Measurements from ENCODE around the gene BPIFB3.

DNA sequence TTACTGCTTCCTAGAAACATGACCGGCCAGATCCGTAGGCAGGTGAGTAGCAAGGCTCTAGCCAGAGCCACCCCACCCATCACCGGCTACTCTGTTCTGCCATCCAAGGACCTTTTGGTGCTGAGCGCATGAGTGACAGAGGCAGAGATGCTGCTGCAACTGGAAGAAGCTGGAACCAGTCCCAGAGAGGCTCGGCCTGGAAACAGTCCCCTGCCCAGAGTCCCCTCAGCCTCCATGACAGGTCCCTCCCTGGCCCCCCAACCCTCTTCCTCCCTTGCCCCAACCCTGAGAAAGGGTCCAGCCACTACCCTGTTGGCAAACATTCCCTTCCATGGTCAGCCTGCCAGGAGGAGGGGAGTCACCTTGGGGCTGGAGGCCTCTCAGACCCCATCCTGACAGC is 57.6 kb downstream of the BPIFB3 start:
- TF ChIP-seq FOXM1 (CRISPR knock-in tag; IDR thresholded peaks at IDR 0.05): no peak
- TF ChIP-seq ZNF607 (CRISPR knock-in tag; IDR thresholded peaks at IDR 0.05; ENCODE audit: borderline replicate concordance): no peak
- TF ChIP-seq POLR2A (IDR thresholded peaks at IDR 0.05; ENCODE audit: insufficient read depth in 1 of 2, low read depth in 2 of 2, low read length in 2 of 2): no peak
- no peak for TF ChIP-seq ZKSCAN1 (IDR thresholded peaks at IDR 0.05; ENCODE audit: low read length)
- no peak for TF ChIP-seq ZKSCAN5 (CRISPR knock-in tag; IDR thresholded peaks at IDR 0.05)
- no peak for TF ChIP-seq POLR2AphosphoS2 (IDR thresholded peaks at IDR 0.05; ENCODE audit: low read depth, low read length)
- no peak for TF ChIP-seq KLF11 (CRISPR knock-in tag; IDR thresholded peaks at IDR 0.05)
- TF ChIP-seq, protein P1, sequence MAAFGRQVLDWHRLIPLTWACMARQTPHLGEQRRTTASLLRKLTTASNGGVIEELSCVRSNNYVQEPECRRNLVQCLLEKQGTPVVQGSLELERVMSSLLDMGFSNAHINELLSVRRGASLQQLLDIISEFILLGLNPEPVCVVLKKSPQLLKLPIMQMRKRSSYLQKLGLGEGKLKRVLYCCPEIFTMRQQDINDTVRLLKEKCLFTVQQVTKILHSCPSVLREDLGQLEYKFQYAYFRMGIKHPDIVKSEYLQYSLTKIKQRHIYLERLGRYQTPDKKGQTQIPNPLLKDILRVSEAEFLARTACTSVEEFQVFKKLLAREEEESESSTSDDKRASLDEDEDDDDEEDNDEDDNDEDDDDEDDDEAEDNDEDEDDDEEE (CRISPR knock-in tag; IDR thresholded peaks at IDR 0.05): no peak
- TF ChIP-seq ZNF589 (CRISPR knock-in tag; conservative IDR thresholded peaks at IDR 0.05): no peak
- TF ChIP-seq ZNF124 (CRISPR knock-in tag; IDR thresholded peaks at IDR 0.05): no peak
- no peak for TF ChIP-seq CTCF (CRISPR knock-in tag; IDR thresholded peaks at IDR 0.05)
- TF ChIP-seq ZNF703 (CRISPR knock-in tag; IDR thresholded peaks at IDR 0.05; ENCODE audit: borderline replicate concordance): no peak
